HCT116 (cell line): ENCODE measurements around the gene PSMC3IP. TPM values are rescaled to one million over a fixed set of nuclear protein-coding genes. Genes with fewer than 3 reads are reported as not detected.

Experiments used
- ELF1 ChIP-seq: IDR thresholded peaks from 2 replicates; pipeline ENCODE4 v1.6.1; 2012; ENCODE audit warnings: low read depth, borderline replicate concordance
- RAD21 ChIP-seq: IDR thresholded peaks from 2 replicates; pipeline ENCODE4 v1.6.1; 2012; ENCODE audit warnings: low read depth, mild to moderate bottlenecking
- YY1 ChIP-seq: IDR thresholded peaks from 2 replicates; pipeline ENCODE4 v1.6.1; 2011; ENCODE audit warnings: low read length, low read depth, moderate library complexity, mild to moderate bottlenecking; ENCODE audit not compliant: insufficient replicate concordance; ENCODE audit errors: extremely low read depth
- ZFX ChIP-seq: fragments of 450-650 bp; IDR thresholded peaks from 2 replicates; pipeline ENCODE4 v1.6.1; 2017
- total RNA-seq: library from RNA; stranded (reverse); gene quantifications from one replicate; pipeline ENCODE4 v1.2.1, GENCODE V29; 2021; ENCODE audit not compliant: unreplicated experiment
- TF ChIP-seq, protein P1 (sequence below): IDR thresholded peaks from 2 replicates; pipeline ENCODE4 v1.6.1; 2012; ENCODE audit warnings: low read depth
- TF ChIP-seq, protein P2 (sequence below): IDR thresholded peaks from 2 replicates; pipeline ENCODE4 v1.6.1; 2011; ENCODE audit warnings: mild to moderate bottlenecking, low read length, moderate library complexity; ENCODE audit not compliant: insufficient replicate concordance; ENCODE audit errors: extremely low read depth
- TF ChIP-seq, protein P3 (sequence below), 3 experiments: fragments of 200-600 bp in 1 of 3; sonication (generic) in 1 of 3; IDR thresholded peaks in 2 of 3; conservative IDR thresholded peaks in 1 of 3; 2 replicates each; pipeline ENCODE4 v1.5.1; 2012 to 2017; ENCODE audit warnings: low read depth in 2 of 3, low read length in 2 of 3, antibody characterized with exemption in 1 of 3, borderline replicate concordance in 1 of 3, control low read depth in 1 of 3, mild to moderate bottlenecking in 1 of 3, mixed read lengths in 1 of 3, mixed run types in 1 of 3, moderate library complexity in 1 of 3; ENCODE audit not compliant: insufficient read depth in 1 of 3

The PSMC3IP gene
- total RNA-seq, 1 experiment from 2014 or later: 24.3 TPM

DNA sequence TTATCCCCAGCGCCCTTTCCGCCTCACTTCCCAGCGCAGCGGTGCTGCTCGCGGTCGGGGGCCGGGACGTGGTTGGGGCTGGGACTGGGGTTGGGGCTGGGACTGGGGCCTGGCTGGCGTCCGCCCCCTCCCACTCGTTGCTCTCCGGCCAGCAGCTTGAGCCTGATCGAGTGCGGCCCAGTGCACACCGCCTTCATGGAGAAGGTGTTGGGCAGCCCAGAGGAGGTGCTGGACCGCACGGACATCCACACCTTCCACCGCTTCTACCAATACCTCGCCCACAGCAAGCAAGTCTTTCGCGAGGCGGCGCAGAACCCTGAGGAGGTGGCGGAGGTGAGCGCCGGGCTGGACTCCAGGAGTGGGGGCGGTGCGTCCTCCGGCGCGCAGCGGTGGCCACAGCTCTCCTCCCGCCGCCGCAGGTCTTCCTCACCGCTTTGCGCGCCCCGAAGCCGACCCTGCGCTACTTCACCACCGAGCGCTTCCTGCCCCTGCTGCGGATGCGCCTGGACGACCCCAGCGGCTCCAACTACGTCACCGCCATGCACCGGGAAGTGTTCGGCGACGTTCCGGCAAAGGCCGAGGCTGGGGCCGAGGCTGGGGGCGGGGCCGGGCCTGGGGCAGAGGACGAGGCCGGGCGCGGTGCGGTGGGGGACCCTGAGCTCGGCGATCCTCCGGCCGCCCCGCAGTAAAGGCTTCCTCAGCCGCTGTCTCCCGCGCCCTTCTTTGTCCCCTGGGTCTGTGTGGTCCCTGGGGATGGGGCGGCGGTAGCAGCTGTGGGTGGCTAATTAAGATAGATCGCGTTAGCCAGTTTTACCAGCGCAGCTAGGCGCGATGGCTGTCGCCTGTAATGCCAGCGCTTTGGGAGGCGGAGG lies 23.0 kb downstream of the PSMC3IP start (continued):
- TF ChIP-seq, protein P1, sequence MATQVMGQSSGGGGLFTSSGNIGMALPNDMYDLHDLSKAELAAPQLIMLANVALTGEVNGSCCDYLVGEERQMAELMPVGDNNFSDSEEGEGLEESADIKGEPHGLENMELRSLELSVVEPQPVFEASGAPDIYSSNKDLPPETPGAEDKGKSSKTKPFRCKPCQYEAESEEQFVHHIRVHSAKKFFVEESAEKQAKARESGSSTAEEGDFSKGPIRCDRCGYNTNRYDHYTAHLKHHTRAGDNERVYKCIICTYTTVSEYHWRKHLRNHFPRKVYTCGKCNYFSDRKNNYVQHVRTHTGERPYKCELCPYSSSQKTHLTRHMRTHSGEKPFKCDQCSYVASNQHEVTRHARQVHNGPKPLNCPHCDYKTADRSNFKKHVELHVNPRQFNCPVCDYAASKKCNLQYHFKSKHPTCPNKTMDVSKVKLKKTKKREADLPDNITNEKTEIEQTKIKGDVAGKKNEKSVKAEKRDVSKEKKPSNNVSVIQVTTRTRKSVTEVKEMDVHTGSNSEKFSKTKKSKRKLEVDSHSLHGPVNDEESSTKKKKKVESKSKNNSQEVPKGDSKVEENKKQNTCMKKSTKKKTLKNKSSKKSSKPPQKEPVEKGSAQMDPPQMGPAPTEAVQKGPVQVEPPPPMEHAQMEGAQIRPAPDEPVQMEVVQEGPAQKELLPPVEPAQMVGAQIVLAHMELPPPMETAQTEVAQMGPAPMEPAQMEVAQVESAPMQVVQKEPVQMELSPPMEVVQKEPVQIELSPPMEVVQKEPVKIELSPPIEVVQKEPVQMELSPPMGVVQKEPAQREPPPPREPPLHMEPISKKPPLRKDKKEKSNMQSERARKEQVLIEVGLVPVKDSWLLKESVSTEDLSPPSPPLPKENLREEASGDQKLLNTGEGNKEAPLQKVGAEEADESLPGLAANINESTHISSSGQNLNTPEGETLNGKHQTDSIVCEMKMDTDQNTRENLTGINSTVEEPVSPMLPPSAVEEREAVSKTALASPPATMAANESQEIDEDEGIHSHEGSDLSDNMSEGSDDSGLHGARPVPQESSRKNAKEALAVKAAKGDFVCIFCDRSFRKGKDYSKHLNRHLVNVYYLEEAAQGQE: no peak
- TF ChIP-seq YY1: peak; percentile 33
- no peak for TF ChIP-seq RAD21
- TF ChIP-seq, protein P2, sequence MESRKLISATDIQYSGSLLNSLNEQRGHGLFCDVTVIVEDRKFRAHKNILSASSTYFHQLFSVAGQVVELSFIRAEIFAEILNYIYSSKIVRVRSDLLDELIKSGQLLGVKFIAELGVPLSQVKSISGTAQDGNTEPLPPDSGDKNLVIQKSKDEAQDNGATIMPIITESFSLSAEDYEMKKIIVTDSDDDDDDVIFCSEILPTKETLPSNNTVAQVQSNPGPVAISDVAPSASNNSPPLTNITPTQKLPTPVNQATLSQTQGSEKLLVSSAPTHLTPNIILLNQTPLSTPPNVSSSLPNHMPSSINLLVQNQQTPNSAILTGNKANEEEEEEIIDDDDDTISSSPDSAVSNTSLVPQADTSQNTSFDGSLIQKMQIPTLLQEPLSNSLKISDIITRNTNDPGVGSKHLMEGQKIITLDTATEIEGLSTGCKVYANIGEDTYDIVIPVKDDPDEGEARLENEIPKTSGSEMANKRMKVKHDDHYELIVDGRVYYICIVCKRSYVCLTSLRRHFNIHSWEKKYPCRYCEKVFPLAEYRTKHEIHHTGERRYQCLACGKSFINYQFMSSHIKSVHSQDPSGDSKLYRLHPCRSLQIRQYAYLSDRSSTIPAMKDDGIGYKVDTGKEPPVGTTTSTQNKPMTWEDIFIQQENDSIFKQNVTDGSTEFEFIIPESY: no peak
- no peak; the same call in 1 of the 2 replicates for TF ChIP-seq ELF1
- TF ChIP-seq ZFX: peak; percentile 87
- TF ChIP-seq, protein P3, sequence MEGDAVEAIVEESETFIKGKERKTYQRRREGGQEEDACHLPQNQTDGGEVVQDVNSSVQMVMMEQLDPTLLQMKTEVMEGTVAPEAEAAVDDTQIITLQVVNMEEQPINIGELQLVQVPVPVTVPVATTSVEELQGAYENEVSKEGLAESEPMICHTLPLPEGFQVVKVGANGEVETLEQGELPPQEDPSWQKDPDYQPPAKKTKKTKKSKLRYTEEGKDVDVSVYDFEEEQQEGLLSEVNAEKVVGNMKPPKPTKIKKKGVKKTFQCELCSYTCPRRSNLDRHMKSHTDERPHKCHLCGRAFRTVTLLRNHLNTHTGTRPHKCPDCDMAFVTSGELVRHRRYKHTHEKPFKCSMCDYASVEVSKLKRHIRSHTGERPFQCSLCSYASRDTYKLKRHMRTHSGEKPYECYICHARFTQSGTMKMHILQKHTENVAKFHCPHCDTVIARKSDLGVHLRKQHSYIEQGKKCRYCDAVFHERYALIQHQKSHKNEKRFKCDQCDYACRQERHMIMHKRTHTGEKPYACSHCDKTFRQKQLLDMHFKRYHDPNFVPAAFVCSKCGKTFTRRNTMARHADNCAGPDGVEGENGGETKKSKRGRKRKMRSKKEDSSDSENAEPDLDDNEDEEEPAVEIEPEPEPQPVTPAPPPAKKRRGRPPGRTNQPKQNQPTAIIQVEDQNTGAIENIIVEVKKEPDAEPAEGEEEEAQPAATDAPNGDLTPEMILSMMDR (IDR thresholded peaks at IDR 0.05 in 2 of 3, conservative IDR thresholded peaks at IDR 0.05 in 1 of 3; ENCODE audit: borderline replicate concordance in 1 of 3, insufficient read depth in 1 of 3, low read depth in 2 of 3, low read length in 2 of 3): no peak
